HUES64 (cell line): ENCODE data around the gene BRSK1. TPM values are rescaled to one million over a fixed set of nuclear protein-coding genes. Genes with fewer than 3 reads are reported as not detected.

Experiments
- H3K27ac ChIP-seq: 2 replicates; pipeline ENCODE4 v1.7.0; 2013; ENCODE audit warnings: low read depth, low read length, inconsistent platforms
- H3K27me3 ChIP-seq: 2 replicates; pipeline ENCODE4 v1.6.1; 2013; ENCODE audit warnings: mild to moderate bottlenecking, low read length; ENCODE audit not compliant: insufficient read depth
- H3K36me3 ChIP-seq: 2 replicates; pipeline ENCODE4 v1.6.1; 2013; ENCODE audit warnings: mild to moderate bottlenecking, low read length; ENCODE audit not compliant: insufficient read depth
- H3K4me1 ChIP-seq: 2 replicates; pipeline ENCODE4 v1.6.1; 2013; ENCODE audit warnings: mild to moderate bottlenecking, low read length, moderate library complexity; ENCODE audit not compliant: insufficient read depth
- H3K4me3 ChIP-seq: 2 replicates; pipeline ENCODE4 v1.5.1; 2013; ENCODE audit warnings: mild to moderate bottlenecking, low read length, moderate library complexity
- H3K9ac ChIP-seq: 2 replicates; pipeline ENCODE4 v1.6.1; 2013; ENCODE audit warnings: mild to moderate bottlenecking, low read depth, low read length
- H3K9me3 ChIP-seq: 2 replicates; pipeline ENCODE4 v1.6.1; 2013; ENCODE audit warnings: low read depth, low read length; ENCODE audit not compliant: insufficient read depth
- WGBS: fragments of 150-250, 120-280 bp; methylation state at CpG from one replicate; pipeline ENCODE4 v1.1.7; 2013; ENCODE audit warnings: missing lambda C conversion rate; 5-methylcytosine and 5-hydroxymethylcytosine counted together
- polyA plus RNA-seq, 2 experiments: library from polyadenylated mRNA; stranded (reverse); fragments of 50-300 nt; gene quantifications; one replicate each; pipeline ENCODE4 v1.2.3, GENCODE V29; 2013

The BRSK1 gene
- polyA plus RNA-seq (2013, experiment 1 of 2): 14.7 TPM
- 16.0 TPM for polyA plus RNA-seq (2013, experiment 2 of 2)

DNA sequence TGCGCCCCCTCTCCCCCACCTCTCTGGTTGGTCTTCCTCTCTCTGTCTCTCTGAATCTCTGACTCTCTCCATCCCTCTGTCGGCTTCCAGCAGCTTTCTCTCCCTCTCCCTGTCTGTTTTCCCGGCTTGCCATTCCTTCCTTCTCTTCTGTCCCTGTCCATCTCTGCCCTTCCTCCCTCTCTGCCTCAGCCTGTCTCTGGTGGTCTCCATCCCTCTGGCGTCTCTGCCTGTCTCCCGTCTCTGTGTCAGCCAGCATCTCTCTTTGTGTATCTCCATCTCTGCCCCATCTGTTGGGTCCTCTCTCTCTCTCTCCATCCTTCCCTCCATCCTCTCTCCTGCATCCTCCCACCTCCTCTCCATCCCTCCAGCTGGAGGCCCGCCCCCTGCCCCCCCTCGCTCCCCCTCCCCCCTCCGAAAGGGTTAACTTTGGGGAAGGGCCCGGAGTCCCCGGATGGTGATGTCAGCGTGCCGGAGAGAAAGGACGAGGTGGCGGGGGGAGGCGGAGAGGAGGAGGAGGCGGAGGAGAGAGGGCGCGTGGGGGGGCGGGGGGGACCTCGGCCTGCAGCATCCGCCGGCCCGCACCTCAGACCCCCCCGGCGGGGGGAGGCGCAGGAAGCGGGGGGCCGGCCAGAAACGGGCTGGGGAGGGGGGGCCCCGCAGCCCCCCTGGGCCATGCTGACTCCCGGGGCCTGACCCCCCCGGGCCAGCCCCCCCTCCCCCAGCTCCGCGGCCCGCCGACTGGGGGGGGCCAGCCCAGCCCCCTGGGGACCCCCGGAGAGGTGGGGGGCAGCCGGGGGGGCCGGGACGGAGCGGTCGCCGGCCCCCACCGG is at the start of gene BRSK1:
Gene BRSK1, plus strand, starts transcription at position 450 of the 830 bp plus-strand sequence. CDS start 446 bp downstream, outside the sequence.
- 11% methylated on average over 22 of the region's 44 CpGs for WGBS
- Histone ChIP-seq H3K9ac (0 out of 2 replicates have a peak within 1 kb of the TSS, but pooled peaks have one; percentile 44), H3K4me1 (peaks cover 3% of the 10 kb centered on the region; the same call in 1 of the 2 replicates), H3K27ac (peak within 1 kb of the TSS; percentile 67; the same call in 1 of the 2 replicates), H3K4me3 (peak within 1 kb of the TSS; percentile 50), H3K36me3 (peaks cover 11% of the 10 kb centered on the region), H3K27me3 (no peaks in the 10 kb centered on the region), H3K9me3 (no peaks in the 10 kb centered on the region)

DNA sequence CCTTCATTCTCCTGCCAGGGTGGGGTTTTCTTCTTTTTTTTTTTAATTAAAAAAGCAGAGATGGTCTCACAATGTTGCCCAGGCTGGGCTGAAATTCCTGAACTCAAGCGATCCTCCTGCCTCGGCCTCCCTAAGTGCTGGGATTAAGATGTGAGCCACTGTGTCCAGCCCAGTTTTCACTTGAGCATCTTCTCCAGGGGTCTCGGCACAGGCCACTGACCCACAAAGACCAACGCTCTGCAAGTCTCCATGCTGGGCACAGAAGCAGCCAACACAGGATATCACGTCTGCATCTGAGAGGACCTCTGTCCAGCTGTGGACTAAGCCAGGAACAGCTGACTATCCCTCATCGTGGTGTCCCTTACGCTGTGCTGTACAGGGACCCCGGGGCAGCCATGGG is 45.8 kb upstream of the BRSK1 start:
- Histone ChIP-seq H3K4me3 (no peak overlapping the region), H3K36me3 (peaks cover 87% of the 10 kb centered on the region), H3K27ac (no peak overlapping the region), H3K9ac (no peak overlapping the region), H3K27me3 (no peaks in the 10 kb centered on the region), H3K4me1 (no peaks in the 10 kb centered on the region), H3K9me3 (no peaks in the 10 kb centered on the region)
- WGBS: 96% methylated on average over 8 of the region's 8 CpGs

DNA sequence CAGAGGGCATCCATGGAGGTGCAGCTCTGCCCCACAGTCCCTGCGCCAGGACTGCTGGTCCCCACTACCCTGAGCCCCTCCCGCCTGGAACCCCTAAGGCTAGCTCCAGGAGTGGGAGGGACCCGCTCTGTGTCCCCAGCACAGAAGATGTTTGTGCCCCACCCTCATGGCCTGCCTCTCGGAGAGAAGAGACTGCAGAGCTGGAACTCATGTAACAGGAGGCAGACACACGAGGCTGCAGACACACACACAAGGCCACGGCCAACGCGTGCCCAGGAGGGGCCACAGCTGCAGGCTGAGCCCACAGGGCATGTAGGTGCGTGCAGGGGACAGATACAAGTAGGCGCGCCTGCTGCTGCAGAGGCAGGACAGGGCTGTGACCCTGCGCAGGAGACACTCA is 44.8 kb upstream of the BRSK1 start:
- Histone ChIP-seq H3K9me3 (no peaks in the 10 kb centered on the region), H3K27me3 (no peaks in the 10 kb centered on the region), H3K9ac (no peak overlapping the region), H3K27ac (no peak overlapping the region), H3K4me1 (no peaks in the 10 kb centered on the region), H3K4me3 (no peak overlapping the region), H3K36me3 (peaks cover 85% of the 10 kb centered on the region)
- WGBS: 96% methylated on average over 12 of the region's 12 CpGs

DNA sequence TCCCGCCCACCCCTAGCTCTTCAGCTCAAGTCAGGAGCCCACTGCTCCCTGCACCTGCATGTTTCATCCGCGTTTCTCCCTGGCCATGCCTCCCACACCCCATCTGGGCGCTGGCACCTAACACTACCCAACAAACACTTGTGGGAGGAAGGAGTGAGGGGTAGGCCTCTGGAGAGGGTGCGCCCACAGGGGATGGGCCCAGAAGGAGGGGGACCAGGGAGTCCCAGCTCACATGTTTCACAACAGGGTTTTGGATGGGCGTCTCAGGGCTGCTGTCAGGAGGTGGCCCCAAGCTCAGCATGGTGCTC is 43.1 kb upstream of the BRSK1 start:
- WGBS: 93% methylated on average over 5 of the region's 6 CpGs
- no peak overlapping the region for H3K9ac ChIP-seq
- H3K9me3 ChIP-seq: no peaks in the 10 kb centered on the region
- H3K27me3 ChIP-seq: no peaks in the 10 kb centered on the region
- no peak overlapping the region for H3K27ac ChIP-seq
- no peak overlapping the region for H3K4me3 ChIP-seq
- peaks cover 94% of the 10 kb centered on the region for H3K36me3 ChIP-seq
- no peaks in the 10 kb centered on the region for H3K4me1 ChIP-seq

DNA sequence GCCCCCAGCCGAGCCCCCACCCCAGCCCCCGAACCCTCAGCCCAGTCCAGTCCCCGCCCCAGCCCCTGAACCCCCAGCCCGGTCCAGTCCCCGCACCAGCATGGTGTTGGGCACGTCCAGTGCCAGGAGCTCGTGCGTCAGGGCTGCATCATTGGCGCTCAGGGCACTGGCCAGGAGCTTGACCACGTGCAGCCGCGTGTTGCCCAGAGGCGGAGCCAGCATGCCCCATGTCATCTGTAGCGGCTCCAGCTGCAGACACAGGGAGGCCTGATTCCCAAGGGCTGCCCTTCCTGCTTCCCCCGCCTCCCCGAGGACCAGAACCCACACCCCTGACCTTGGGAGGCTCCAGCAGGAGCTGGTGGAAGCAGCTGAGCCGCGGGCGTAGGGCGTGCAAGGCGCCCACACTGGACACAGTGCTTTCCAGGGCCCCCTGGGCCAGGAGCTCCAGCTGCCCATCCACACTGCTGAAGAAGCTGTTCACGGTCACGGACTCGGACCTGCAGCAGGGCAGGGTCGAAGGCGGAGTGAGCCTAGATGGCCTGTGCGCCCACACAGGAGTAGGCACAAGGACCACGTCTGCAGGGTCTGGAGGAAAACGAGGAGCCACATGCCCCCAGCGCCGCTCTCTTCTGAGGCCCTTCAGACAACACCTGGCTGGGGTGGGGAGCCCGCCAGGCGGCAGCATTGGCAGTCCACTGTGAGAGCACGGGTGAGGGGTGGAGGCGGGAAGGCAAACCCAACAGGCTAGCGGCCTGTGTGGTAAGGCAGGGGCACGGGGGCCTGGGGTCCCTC is 42.5 kb upstream of the BRSK1 start:
- Histone ChIP-seq H3K4me1 (no peaks in the 10 kb centered on the region), H3K36me3 (peaks cover 94% of the 10 kb centered on the region), H3K9me3 (no peaks in the 10 kb centered on the region), H3K27ac (no peak overlapping the region), H3K27me3 (no peaks in the 10 kb centered on the region), H3K4me3 (no peak overlapping the region), H3K9ac (no peak overlapping the region)
- 96% methylated on average over 37 of the region's 37 CpGs for WGBS

DNA sequence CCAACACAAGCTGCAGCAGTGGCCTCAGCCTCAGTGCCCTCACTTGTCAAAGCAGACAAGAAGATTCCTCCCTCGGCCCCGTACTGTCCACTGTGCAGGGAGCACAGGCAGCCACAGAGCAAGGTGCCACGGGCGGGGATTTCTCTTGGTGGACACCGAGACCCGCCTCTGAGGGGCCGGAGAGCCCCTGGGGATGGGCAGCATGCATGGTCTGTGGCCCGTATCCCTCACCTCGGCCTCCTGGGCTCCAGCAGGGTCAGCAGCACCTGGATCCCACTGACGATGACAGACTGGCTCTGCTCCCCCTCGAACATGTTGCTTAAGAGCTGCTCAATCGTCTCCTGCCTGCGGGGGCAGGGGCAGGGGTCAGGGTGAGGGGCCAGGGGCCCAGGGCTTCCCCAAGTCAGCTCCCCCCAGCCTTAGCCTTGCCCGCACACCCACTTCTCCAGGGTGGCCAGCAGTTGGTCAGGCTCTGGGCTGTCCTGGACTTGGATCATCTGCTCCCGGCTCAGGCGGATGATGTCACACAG is 41.8 kb upstream of the BRSK1 start:
- Histone ChIP-seq H3K9ac (no peak overlapping the region), H3K4me1 (no peaks in the 10 kb centered on the region), H3K27ac (no peak overlapping the region), H3K36me3 (peaks cover 93% of the 10 kb centered on the region), H3K4me3 (no peak overlapping the region), H3K9me3 (no peaks in the 10 kb centered on the region), H3K27me3 (no peaks in the 10 kb centered on the region)
- WGBS: 96% methylated on average over 16 of the region's 16 CpGs

DNA sequence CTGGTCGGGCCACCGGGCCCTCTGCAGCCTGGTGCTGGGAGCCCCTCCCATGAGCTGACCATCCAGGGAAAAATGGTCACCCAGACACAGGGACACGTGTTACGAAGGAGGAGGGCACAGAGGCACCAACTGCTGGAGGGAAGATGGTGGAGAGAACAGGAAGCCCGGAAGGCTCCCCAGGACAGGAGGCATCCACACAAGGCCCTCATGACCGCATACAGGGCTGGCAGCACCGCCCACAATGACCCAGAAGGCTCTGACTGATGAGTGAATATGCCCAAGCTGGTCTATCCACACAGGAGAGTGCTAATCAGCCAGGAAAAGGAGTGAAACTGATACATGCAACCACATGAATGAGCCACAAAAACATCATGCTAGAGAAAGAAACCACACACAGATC is 41.3 kb upstream of the BRSK1 start:
- Histone ChIP-seq H3K36me3 (peaks cover 88% of the 10 kb centered on the region), H3K9ac (no peak overlapping the region), H3K9me3 (no peaks in the 10 kb centered on the region), H3K27me3 (no peaks in the 10 kb centered on the region), H3K4me3 (no peak overlapping the region), H3K4me1 (no peaks in the 10 kb centered on the region), H3K27ac (no peak overlapping the region)
- 91% methylated on average over 7 of the region's 7 CpGs for WGBS

DNA sequence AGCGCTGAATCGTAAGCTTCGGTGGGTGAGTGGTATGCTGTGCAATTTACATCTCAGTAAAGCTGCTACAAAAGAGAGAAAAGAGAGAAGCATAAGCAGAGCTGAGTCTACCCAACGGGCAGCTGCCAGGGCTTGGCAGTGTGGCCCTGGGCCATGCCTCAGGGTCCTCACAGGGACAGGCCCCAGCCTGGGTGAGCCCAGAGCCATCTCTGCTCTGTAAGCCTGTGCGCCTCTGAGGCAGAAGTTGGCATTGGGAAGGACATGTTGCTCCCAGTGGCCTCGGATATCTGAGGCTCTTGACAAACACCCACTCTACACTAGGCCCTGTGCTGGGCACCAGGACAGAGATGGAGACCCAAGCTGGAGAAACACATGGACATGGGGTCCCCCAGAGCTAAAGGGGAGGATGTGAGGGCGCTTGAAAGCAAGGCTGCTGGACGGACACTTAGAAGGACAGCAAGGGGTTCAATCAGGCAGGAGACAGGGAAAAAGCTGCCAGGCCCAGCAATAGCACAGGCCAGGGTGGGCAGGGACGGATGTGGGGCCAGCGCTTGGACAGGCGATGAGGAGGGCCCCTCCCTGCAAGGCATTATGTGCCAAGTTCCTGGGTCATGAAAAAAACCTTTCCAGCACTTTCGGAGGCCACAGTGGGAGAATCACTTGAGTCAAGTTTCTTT is 39.7 kb upstream of the BRSK1 start:
- H3K36me3 ChIP-seq: peaks cover 72% of the 10 kb centered on the region
- 95% methylated on average over 12 of the region's 12 CpGs for WGBS
- no peaks in the 10 kb centered on the region for H3K4me1 ChIP-seq

DNA sequence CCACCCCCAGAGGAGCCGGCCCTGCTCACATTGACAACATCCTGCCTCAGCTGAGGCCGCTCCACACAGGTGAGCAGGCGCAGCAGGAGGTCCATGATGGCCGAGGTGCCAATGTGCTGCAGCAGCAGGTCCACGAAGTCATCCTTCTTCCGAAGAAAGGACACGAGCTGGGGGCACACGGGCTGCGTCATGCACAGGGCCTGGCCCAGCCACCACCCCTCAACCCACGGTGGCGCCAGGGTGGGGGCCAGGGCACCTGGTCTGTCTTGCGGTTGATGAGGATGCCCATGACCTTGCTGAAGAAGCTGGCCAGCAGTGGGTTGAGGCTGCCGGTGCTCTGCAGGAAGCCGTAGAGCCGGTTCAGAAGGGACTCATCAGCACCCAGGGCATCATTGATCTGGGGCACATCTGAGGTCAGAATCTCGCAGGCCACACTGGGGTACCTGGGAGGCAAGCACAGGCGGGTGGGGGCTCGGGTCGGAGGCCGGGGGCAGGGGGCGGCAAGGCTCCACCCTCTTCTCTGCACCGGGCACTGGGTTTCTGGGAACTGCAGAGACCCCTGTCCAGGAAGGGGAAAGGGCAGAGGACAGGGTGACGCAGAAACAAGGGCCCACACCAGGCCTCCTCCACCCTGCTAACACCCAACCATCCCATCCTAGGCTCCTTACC is 38.4 kb upstream of the BRSK1 start:
- no peak overlapping the region for H3K27ac ChIP-seq
- H3K27me3 ChIP-seq: no peaks in the 10 kb centered on the region
- H3K9ac ChIP-seq: no peak overlapping the region
- H3K4me3 ChIP-seq: no peak overlapping the region
- WGBS: 94% methylated on average over 23 of the region's 23 CpGs
- no peaks in the 10 kb centered on the region for H3K9me3 ChIP-seq
- peaks cover 61% of the 10 kb centered on the region for H3K36me3 ChIP-seq
- H3K4me1 ChIP-seq: no peaks in the 10 kb centered on the region

More for the DNA sequence above, 39.7 kb upstream of the BRSK1 start:
- Histone ChIP-seq H3K27me3 (no peaks in the 10 kb centered on the region), H3K9me3 (no peaks in the 10 kb centered on the region), H3K9ac (no peak overlapping the region), H3K27ac (no peak overlapping the region), H3K4me3 (no peak overlapping the region)

DNA sequence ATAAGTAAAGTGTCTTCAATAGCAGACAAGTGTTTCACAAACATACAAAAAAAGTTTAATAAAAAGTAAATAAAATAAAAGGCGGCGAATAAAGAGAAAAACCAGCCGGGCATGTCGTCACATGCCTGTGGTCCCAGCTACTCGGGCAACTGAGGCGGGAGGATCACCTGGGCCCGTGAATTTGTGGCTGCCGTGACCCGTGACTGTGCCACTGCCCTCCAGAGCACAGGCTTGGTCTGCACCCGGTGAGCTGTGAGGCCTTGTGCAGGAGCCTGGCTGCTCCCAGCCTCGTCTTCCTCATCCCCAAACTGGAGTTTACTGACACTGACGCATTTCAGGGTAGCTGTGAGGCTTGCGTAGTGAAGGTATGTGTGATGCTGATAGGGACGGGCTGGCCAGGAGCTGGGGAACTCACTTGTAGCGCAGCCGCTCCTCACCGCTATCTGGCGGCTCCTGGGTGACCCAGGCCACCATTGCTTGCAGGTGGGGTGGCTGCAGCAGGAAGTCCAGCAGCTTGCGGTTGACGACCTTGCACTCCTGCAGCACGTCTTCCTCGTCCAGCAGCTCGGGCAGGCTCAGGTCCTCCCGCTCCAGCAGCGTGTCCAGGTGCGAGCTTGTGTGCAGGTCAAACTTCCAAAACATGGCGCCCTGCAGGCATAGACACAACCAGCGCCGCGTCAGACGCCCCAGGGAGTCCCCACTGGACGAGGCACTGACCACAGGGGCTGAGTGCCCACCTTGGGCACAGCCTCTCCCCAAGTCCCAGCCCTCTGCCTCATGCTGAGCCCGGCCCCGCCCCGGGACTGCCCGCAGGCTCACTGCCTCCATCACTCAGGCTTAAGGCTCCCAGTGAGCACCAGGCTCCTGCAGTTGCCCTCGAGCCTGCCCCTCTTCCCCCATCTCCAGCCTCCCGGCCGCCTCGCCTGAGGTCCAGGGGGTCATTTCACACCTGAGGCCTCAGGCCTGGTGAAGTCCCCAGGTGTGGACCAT is 37.0 kb upstream of the BRSK1 start:
- H3K9ac ChIP-seq: no peak overlapping the region
- H3K27me3 ChIP-seq: no peaks in the 10 kb centered on the region
- H3K4me3 ChIP-seq: no peak overlapping the region
- H3K27ac ChIP-seq: no peak overlapping the region
- no peaks in the 10 kb centered on the region for H3K4me1 ChIP-seq
- 93% methylated on average over 40 of the region's 40 CpGs for WGBS
- H3K36me3 ChIP-seq: peaks cover 50% of the 10 kb centered on the region
- H3K9me3 ChIP-seq: no peaks in the 10 kb centered on the region
